Common myeloid progenitor, CD34-positive (primary cell): ENCODE results near the gene IGF2.
A peak's percentile ranks its signal among the peaks of the same experiment; 100 is the strongest.

Experiments used
- CTCF ChIA-PET: fragments of 350-600 bp; sonication (Branson Sonifier 250); formaldehyde crosslinking; loops from one replicate; lab custom pipeline; 2021; ENCODE audit warnings: antibody characterized with exemption; lab: Charles Lee
- POLR2A ChIA-PET: fragments of 350-600 bp; sonication (Branson Sonifier 250); formaldehyde crosslinking; loops from one replicate; lab custom pipeline; 2021; ENCODE audit warnings: antibody characterized with exemption; lab: Charles Lee
- DNase-seq, 3 donors: peaks; one replicate each; pipeline versions ENCODE4 v3.0.0 to v3.0.0-alpha.2; 2013
- H3K27ac ChIP-seq, 2 experiments: 1 replicate in 1 of 2; 2 replicates in 1 of 2; pipeline ENCODE4 v1.7.0; 2013; ENCODE audit warnings: inconsistent platforms in 2 of 2, low read length in 2 of 2, mild to moderate bottlenecking in 2 of 2, low read depth in 1 of 2, moderate library complexity in 1 of 2; ENCODE audit not compliant: severe bottlenecking in 2 of 2, insufficient read depth in 1 of 2, poor library complexity in 1 of 2
- H3K27me3 ChIP-seq, 5 experiments: replicated peaks in 2 of 5; 1 replicate in 3 of 5; 2 replicates in 2 of 5; pipeline versions ENCODE4 v1.6.1 to v1.7.0; 2013; ENCODE audit warnings: low read length in 4 of 5, mild to moderate bottlenecking in 2 of 5, moderate library complexity in 2 of 5, inconsistent platforms in 1 of 5; ENCODE audit not compliant: insufficient read depth in 5 of 5, control insufficient read depth in 4 of 5
- H3K36me3 ChIP-seq, 4 experiments: 1 replicate in 2 of 4; 2 replicates in 2 of 4; pipeline versions ENCODE4 v1.6.1 to v1.7.0; 2013; ENCODE audit warnings: low read length in 3 of 4, control low read depth in 1 of 4, mild to moderate bottlenecking in 1 of 4; ENCODE audit not compliant: control insufficient read depth in 4 of 4, insufficient read depth in 4 of 4
- H3K4me1 ChIP-seq, 4 experiments: 1 replicate in 3 of 4; 2 replicates in 1 of 4; pipeline versions ENCODE4 v1.6.1 to v1.7.1; 2013; ENCODE audit warnings: low read length in 3 of 4, mild to moderate bottlenecking in 3 of 4, control low read depth in 1 of 4, inconsistent platforms in 1 of 4, moderate library complexity in 1 of 4; ENCODE audit not compliant: control insufficient read depth in 4 of 4, insufficient read depth in 4 of 4; ENCODE audit errors: control extremely low read depth in 1 of 4
- H3K4me3 ChIP-seq, 7 experiments: 1 replicate in 4 of 7; 2 replicates in 3 of 7; pipeline versions ENCODE4 v1.5.1 to v1.7.0; 2013; ENCODE audit warnings: mild to moderate bottlenecking in 7 of 7, low read length in 6 of 7, moderate library complexity in 6 of 7, inconsistent platforms in 2 of 7, low read depth in 2 of 7, control low read depth in 1 of 7; ENCODE audit not compliant: insufficient read depth in 4 of 7, control insufficient read depth in 1 of 7; ENCODE audit errors: extremely low read depth in 1 of 7
- H3K9me3 ChIP-seq, 5 experiments: 1 replicate in 4 of 5; 2 replicates in 1 of 5; pipeline versions ENCODE4 v1.6.1 to v1.7.1; 2013; ENCODE audit warnings: low read length in 4 of 5, mild to moderate bottlenecking in 2 of 5, inconsistent platforms in 1 of 5, low read depth in 1 of 5, moderate library complexity in 1 of 5; ENCODE audit not compliant: control insufficient read depth in 4 of 5, insufficient read depth in 2 of 5; ENCODE audit errors: control extremely low read depth in 1 of 5
- WGBS: methylation state at CpG from one replicate; pipeline ENCODE4 v1.1.5; 2013; ENCODE audit not compliant: insufficient coverage; 5-methylcytosine and 5-hydroxymethylcytosine counted together

IGF2 gene

DNA sequence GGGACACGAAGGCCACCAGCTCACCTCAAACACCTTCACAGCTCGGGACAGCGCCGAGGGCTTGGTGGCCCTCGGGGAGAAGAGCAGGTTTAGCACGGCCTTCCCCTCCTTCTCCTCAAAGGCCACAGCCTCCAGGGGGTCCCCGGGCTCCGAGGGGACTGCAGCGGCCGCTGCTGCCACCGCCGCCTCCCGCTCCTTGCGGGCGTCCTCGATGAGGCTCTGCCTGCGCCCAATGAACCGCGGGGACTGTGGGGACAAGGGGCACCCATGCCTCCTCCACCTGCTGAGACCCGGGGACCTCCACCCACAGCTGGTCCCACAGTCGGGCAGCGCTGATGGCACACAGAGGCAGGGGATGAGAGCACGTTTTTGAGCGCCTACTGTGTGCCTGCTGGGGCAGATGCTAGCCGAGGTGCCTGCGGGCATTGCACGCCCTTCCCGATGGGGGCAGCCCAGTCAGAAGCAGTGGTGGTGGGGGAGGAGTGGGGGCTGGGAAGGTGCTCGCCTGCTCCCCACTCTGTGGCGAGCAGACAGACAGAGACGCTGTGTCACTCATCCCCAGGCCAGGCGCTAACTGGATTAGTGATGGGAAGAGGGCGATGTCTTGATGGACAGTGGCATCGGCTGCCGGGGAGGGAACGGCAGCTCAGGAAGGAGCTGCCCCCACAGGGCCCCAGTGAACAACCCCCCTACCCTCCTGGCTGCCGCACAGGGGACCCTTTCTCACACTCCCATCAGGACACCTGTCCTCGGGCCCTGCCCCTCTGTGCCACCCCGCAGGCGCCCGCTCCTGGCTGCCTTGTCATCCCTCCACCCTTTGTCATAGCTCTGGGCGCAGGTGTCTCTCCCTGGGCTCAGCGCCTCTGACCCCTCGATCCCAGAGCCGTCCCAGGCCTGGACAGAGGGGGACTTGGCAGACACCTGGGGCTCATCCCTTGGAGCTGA, 30.7 kb upstream of the IGF2 start:
- Histone ChIP-seq H3K27me3 (peaks cover 0 to 35% (median 5%) of the 10 kb centered on the region in 5 experiments), H3K4me1 (peaks cover 0 to 7% (median 3%) of the 10 kb centered on the region in 4 experiments), H3K27ac (no peak overlapping the region), H3K4me3 (no peak overlapping the region), H3K36me3 (no peaks in the 10 kb centered on the region), H3K9me3 (no peaks in the 10 kb centered on the region)
- no peak for DNase-seq
- WGBS: 81% methylated on average over 28 of the region's 45 CpGs
- ChIA-PET POLR2A (no interaction called here), CTCF (interaction anchor here (0.6 to 1.6 kb wide), 4 partner anchors 17 to 250 kb away, joined by 3 to 4 read pairs (median 4); no protein-coding TSS in a partner anchor)

DNA sequence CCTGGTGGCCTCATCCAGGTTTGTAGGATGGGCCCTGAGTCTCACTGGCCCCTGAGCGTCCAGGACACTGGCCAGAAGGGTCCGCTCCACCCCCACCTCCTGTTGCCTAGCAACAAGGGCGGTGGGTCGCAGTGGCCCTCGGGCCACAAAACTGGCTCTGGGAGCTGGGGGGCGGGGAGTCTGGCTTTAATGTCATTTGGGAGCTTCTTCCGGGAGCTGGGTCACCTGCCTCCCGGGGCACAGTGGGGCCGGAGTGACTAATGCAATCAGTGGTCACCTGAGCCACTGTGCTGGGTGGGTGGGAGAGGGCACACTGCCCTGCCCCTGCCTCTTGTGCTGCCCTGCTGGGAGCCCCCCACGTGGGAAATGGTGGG, 29.8 kb upstream of the IGF2 start:
- Histone ChIP-seq H3K27ac (no peak overlapping the region), H3K27me3 (peaks cover 0 to 35% (median 5%) of the 10 kb centered on the region in 5 experiments), H3K4me1 (peaks cover 0 to 7% (median 3%) of the 10 kb centered on the region in 4 experiments), H3K36me3 (no peaks in the 10 kb centered on the region), H3K9me3 (no peaks in the 10 kb centered on the region), H3K4me3 (no peak overlapping the region)
- WGBS: 85% methylated on average over 7 of the region's 10 CpGs
- CTCF ChIA-PET: interaction anchor here (1.6 kb wide), 1 partner anchor 18 kb away, joined by 4 read pairs; no protein-coding TSS in a partner anchor
- no peak for DNase-seq
- POLR2A ChIA-PET: no interaction called here

DNA sequence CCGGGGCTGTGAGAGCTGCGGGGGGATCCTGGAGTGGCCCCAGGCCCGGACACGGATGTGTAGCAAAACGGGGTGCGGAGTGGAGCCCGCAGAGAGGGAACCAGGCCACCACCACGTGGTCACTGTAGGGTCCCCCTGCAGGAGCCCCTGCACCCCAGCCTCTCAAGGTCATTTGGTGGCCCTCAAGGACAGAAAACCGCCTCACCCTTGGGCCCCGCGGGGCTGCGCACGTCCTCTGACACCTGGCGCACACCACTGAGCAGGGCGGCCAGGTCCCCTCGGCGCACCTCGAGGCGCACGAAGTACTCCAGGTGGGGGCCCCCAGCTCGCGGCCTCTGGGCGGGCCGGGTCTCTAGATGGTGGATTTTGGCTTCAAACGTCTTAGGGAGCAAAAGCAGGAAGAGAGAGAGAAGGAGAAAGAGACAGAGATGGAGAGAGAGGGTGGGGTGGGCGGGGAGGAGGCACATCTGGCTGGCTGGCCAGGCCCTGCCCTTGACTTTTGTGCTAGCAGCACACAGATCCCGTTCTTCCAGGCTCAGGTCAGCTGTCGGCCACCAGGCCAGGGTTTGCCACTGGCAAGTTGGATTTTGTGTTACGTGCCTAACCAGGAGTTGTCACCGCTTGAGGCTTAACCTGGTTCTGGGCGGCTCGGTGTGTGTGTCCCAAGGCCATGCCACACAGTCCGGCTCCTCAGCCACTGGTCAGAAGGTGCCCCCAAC, 29.3 kb upstream of the IGF2 start:
- ChIA-PET CTCF (interaction anchor here (1.1 to 6.1 kb wide), 3 partner anchors 19 to 252 kb away, joined by 3 to 45 read pairs (median 4); no protein-coding TSS in a partner anchor), POLR2A (no interaction called here)
- DNase-seq: no peak
- H3K27ac ChIP-seq: no peak overlapping the region
- H3K4me1 ChIP-seq: peaks cover 0 to 7% (median 3%) of the 10 kb centered on the region in 4 experiments
- WGBS: 93% methylated on average over 30 of the region's 33 CpGs
- H3K4me3 ChIP-seq: no peak overlapping the region
- no peaks in the 10 kb centered on the region for H3K36me3 ChIP-seq
- peaks cover 0 to 35% (median 5%) of the 10 kb centered on the region in 5 experiments for H3K27me3 ChIP-seq
- H3K9me3 ChIP-seq: no peaks in the 10 kb centered on the region

DNA sequence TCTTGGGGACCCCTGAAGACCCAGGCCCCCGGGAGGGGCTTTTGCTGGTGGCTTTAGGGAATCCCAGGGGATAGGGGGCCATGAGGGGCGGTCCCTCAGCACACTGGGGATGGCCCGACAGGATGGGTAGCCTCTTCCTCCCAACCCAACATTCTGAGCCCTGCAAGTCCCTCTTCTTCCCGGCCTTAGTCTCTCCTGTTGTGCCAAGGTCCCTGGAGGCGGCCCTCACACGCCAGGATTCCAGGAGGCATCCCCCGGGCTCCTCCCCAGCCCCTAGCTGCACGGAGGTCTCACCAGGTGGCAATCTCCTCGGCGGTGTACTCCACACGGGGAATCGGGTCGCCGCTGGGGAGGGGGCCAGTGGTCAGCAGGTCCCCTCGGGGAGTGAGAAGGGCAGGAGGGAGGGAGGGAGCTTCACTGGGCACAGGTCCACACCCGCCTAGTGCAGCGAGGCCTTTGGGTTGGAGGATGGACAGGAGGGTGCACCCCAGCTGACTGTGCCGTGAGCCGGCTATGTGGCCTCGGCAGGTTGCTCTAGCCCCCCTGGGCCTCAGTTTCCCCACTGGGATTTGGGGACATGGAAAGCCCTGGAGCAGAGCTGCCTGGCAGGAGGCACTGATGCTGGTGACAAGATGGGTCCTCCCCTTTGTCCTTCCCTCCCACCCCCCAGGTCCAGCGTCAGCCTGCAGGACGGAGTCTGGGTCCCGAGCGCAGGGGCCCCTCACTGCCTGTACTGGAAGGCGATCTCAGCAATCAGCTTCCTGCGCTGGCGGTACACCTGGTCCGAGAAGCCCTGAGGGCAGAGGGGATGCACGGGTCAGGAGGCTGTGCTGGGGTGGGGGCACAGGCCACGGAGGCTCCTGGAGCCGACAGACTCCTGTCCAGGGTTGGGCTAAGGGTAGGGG, 28.2 kb upstream of the IGF2 start:
- no peaks in the 10 kb centered on the region for H3K36me3 ChIP-seq
- H3K9me3 ChIP-seq: no peaks in the 10 kb centered on the region
- H3K4me3 ChIP-seq: no peak overlapping the region
- no peak overlapping the region for H3K27ac ChIP-seq
- no peak for DNase-seq
- H3K4me1 ChIP-seq: peaks cover 0 to 7% (median 3%) of the 10 kb centered on the region in 4 experiments
- CTCF ChIA-PET: interaction anchor here (1.1 to 6.1 kb wide), 5 partner anchors 20 to 260 kb away, joined by 3 to 45 read pairs (median 3); no protein-coding TSS in a partner anchor
- POLR2A ChIA-PET: no interaction called here
- peaks cover 0 to 35% (median 5%) of the 10 kb centered on the region in 5 experiments for H3K27me3 ChIP-seq
- 77% methylated on average over 22 of the region's 31 CpGs for WGBS

DNA sequence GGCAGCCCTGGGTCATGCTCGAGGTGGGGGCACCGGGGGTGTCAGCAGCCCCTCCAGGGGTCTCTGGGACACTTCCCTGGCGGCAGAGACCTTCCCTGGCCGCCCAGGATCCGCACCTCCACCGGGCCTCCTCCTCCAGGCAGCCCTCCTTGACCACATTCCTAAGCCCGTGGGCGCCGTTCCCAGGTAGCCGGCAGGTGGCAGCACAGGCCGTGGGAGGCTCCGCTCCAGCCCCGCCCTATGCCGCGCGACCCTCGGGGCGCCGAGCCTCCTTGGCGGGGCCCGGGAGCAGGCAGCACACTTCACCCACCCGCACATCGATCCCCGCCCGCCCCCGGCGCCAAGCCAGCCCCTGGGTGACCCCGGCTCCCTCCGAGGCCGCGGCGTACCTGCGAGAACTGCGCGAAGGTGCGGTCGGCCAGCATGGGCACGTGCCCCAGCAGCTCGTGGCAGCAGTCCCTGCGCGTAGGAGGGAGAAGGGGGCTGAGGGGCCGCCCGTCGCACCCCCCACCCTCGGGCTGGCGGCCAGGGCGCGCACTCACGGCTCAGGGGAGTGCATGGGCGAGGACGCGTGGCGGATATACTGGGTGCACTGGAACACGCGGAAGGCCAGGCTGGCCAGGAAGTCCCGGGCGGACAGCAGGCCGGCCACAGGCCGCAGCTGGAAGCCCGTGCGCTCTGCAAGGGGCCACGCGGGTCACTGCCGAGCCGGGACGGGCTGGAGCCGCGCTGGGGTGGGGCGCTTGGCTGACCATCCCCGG, 27.1 kb upstream of the IGF2 start:
- Histone ChIP-seq H3K9me3 (no peaks in the 10 kb centered on the region), H3K4me1 (peaks cover 0 to 7% (median 3%) of the 10 kb centered on the region in 4 experiments), H3K27me3 (peaks cover 0 to 35% (median 5%) of the 10 kb centered on the region in 5 experiments), H3K27ac (no peak overlapping the region), H3K4me3 (peak overlapping the region in 1 of 7 experiments; percentile 26), H3K36me3 (no peaks in the 10 kb centered on the region)
- ChIA-PET CTCF (interaction anchor here (1.4 to 6.1 kb wide), 3 partner anchors 129 to 261 kb away, joined by 3 to 45 read pairs (median 3); no protein-coding TSS in a partner anchor), POLR2A (interaction anchor here (0.9 kb wide), 1 partner anchor 254 kb away, joined by 3 read pairs; no protein-coding TSS in a partner anchor)
- 12% methylated on average over 58 of the region's 70 CpGs for WGBS
- peak; percentile 28 to 51 (median 42) for DNase-seq

DNA sequence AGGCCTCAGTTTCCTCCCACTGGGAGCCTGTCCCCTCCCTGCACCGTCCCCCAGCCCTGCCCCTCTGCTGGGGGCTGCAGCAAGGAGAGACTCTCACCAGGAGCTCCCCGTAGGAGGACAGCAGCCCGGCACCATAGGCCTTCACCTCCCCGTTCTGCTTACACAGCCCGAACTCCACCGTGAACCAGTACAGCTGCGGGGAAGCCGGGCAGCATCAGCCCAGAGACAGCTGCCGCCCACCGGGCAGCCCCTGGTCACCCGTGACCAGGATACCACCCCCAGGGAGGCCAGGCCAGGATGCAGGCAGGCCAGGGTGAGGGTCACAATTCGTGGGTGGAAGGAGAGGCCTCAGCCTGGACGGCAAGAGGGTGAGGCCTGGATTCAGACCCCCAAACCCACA, 26.4 kb upstream of the IGF2 start:
- POLR2A ChIA-PET: no interaction called here
- CTCF ChIA-PET: interaction anchor here (0.6 to 6.1 kb wide), 5 partner anchors 28 to 414 kb away, joined by 3 to 45 read pairs (median 3); no protein-coding TSS in a partner anchor
- no peak overlapping the region for H3K4me3 ChIP-seq
- H3K36me3 ChIP-seq: no peaks in the 10 kb centered on the region
- peaks cover 0 to 35% (median 5%) of the 10 kb centered on the region in 5 experiments for H3K27me3 ChIP-seq
- no peak overlapping the region for H3K27ac ChIP-seq
- H3K4me1 ChIP-seq: peaks cover 0 to 7% (median 3%) of the 10 kb centered on the region in 4 experiments
- WGBS: 98% methylated on average over 12 of the region's 13 CpGs
- no peaks in the 10 kb centered on the region for H3K9me3 ChIP-seq
- DNase-seq: no peak
